HCT116 (cell line): Measurements from ENCODE around the gene PAXIP1. TPM values are rescaled to one million over a fixed set of nuclear protein-coding genes. Genes with fewer than 3 reads are reported as not detected.

ENCODE experiments used
- ATAC-seq: fragments of 200-7000 bp; cut with Tn5 transposase; 2 replicates; pipeline ENCODE4 v1.9.1; 2020; ENCODE audit warnings: mild to moderate bottlenecking, moderate library complexity
- BruUV-seq: library from RNA; stranded (reverse); fragments of 400-500 nt; replicated peaks from 2 replicates; lab custom pipeline; 2021; lab: Mats Ljungman, UMichigan
- CTCF ChIA-PET: fragments of 300-600 bp; sonication (Branson Sonifier 250); formaldehyde crosslinking; loops from one replicate; lab custom pipeline; 2021; ENCODE audit warnings: antibody characterized with exemption; lab: Charles Lee
- POLR2A ChIA-PET: fragments of 300-600, 350-600 bp; sonication (Branson Sonifier 250); formaldehyde crosslinking; loops from one replicate; lab custom pipeline; 2021; ENCODE audit warnings: antibody characterized with exemption; lab: Charles Lee
- RAD21 ChIA-PET, 2 experiments: fragments of 300-600 bp; sonication (Branson Sonifier 250); formaldehyde crosslinking; loops; one replicate each; lab custom pipeline; 2023; ENCODE audit warnings: low total read pairs in 2 of 2; ENCODE audit not compliant: uncharacterized antibody in 2 of 2, unreplicated experiment in 2 of 2, low non-redundant PET in 1 of 2; lab: Charles Lee
- DNase-seq: peaks from one replicate; pipeline ENCODE4 v3.0.0-alpha.2; 2010; ENCODE audit warnings: low read depth, low spot score
- H2AFZ ChIP-seq: fragments of 200-600 bp; shearing (Covaris generic), sonication (generic); 2 replicates; pipeline ENCODE4 v1.6.1; 2017; ENCODE audit warnings: low read depth, mixed run types, mixed read lengths, antibody characterized with exemption, low read length; ENCODE audit not compliant: poor library complexity, severe bottlenecking
- H3K27ac ChIP-seq: 2 replicates; pipeline ENCODE4 v1.5.1; 2012; ENCODE audit warnings: low read depth, low read length
- H3K27me3 ChIP-seq: fragments of 200-600 bp; sonication (generic); 2 replicates; pipeline ENCODE4 v1.6.1; 2016; ENCODE audit warnings: mixed run types, low read length, mixed read lengths; ENCODE audit not compliant: insufficient read depth
- H3K36me3 ChIP-seq, 2 experiments: fragments of 200-500 bp in 1 of 2; fragments of 200-600 bp in 1 of 2; sonication (Bioruptor generic) in 1 of 2; sonication (generic) in 1 of 2; 2 replicates each; pipeline versions ENCODE4 v1.5.1 to v1.6.1; 2014 to 2016; ENCODE audit warnings: low read length in 2 of 2, inconsistent platforms in 1 of 2, mixed read lengths in 1 of 2, mixed run types in 1 of 2; ENCODE audit not compliant: insufficient read depth in 2 of 2, control insufficient read depth in 1 of 2
- H3K4me1 ChIP-seq, 2 experiments: fragments of 200-600 bp in 1 of 2; sonication (generic) in 1 of 2; 2 replicates each; pipeline versions ENCODE4 v1.5.1 to v1.6.1; 2012 to 2017; ENCODE audit warnings: low read length in 2 of 2, inconsistent platforms in 1 of 2, mild to moderate bottlenecking in 1 of 2, mixed read lengths in 1 of 2, mixed run types in 1 of 2, moderate library complexity in 1 of 2; ENCODE audit not compliant: insufficient read depth in 2 of 2, control insufficient read depth in 1 of 2
- H3K4me2 ChIP-seq: fragments of 200-600 bp; sonication (generic); 2 replicates; pipeline ENCODE4 v1.6.1; 2017; ENCODE audit warnings: mixed run types, low read length, mixed read lengths
- H3K4me3 ChIP-seq, 2 experiments: fragments of 200-600 bp in 1 of 2; sonication (generic) in 1 of 2; replicated peaks in 1 of 2; 2 replicates each; pipeline ENCODE4 v1.5.1; 2011 to 2016; ENCODE audit warnings: low read length in 2 of 2, control low read depth in 1 of 2, low read depth in 1 of 2, mild to moderate bottlenecking in 1 of 2, mixed read lengths in 1 of 2, mixed run types in 1 of 2
- H3K79me2 ChIP-seq: fragments of 200-600 bp; sonication (generic); 2 replicates; pipeline ENCODE4 v1.6.1; 2017; ENCODE audit warnings: mild to moderate bottlenecking, mixed run types, low read length, moderate library complexity, mixed read lengths; ENCODE audit not compliant: insufficient read depth
- H3K9ac ChIP-seq: fragments of 200-600 bp; sonication (generic); 2 replicates; pipeline ENCODE4 v1.6.1; 2016; ENCODE audit warnings: low read length, mixed read lengths
- H3K9me2 ChIP-seq: fragments of 200-600 bp; sonication (generic), shearing (Covaris generic); 2 replicates; pipeline ENCODE4 v1.6.1; 2017; ENCODE audit warnings: mixed run types, mild to moderate bottlenecking, moderate library complexity; ENCODE audit not compliant: insufficient read depth
- H3K9me3 ChIP-seq, 2 experiments: fragments of 200-500 bp in 1 of 2; fragments of 200-600 bp in 1 of 2; sonication (Bioruptor generic) in 1 of 2; sonication (generic) in 1 of 2; 2 replicates each; pipeline ENCODE4 v1.6.1; 2014 to 2017; ENCODE audit warnings: low read length in 2 of 2, mixed read lengths in 2 of 2, inconsistent platforms in 1 of 2, low read depth in 1 of 2, mild to moderate bottlenecking in 1 of 2, mixed run types in 1 of 2, moderate library complexity in 1 of 2; ENCODE audit not compliant: control insufficient read depth in 1 of 2, insufficient read depth in 1 of 2
- H4K20me1 ChIP-seq: fragments of 200-600 bp; sonication (generic), shearing (Covaris generic); 2 replicates; pipeline ENCODE4 v1.6.1; 2017; ENCODE audit warnings: mixed run types, mild to moderate bottlenecking, moderate library complexity; ENCODE audit not compliant: insufficient read depth
- CBX3 ChIP-seq: IDR thresholded peaks from 2 replicates; pipeline ENCODE4 v1.6.1; 2012; ENCODE audit warnings: low read depth
- CEBPB ChIP-seq: IDR thresholded peaks from 2 replicates; pipeline ENCODE4 v1.6.1; 2012; ENCODE audit warnings: low read depth
- EGR1 ChIP-seq: IDR thresholded peaks from 2 replicates; pipeline ENCODE4 v1.6.1; 2012; ENCODE audit warnings: low read depth
- ELF1 ChIP-seq: IDR thresholded peaks from 2 replicates; pipeline ENCODE4 v1.6.1; 2012; ENCODE audit warnings: low read depth, borderline replicate concordance
- EZH2 ChIP-seq: fragments of 200-600 bp; sonication (generic); IDR thresholded peaks from 2 replicates; pipeline ENCODE4 v1.6.1; 2017; ENCODE audit warnings: antibody characterized with exemption, mixed run types
- EZH2phosphoT487 ChIP-seq: fragments of 200-600 bp; IDR thresholded peaks from 2 replicates; pipeline ENCODE4 v1.6.1; 2018; ENCODE audit warnings: antibody characterized with exemption, borderline replicate concordance
- POLR2A ChIP-seq: IDR thresholded peaks from 2 replicates; pipeline ENCODE4 v1.7.0; 2011; ENCODE audit warnings: borderline replicate concordance; ENCODE audit not compliant: insufficient read depth, insufficient read length; ENCODE audit errors: extremely low read depth
- POLR2AphosphoS5 ChIP-seq: IDR thresholded peaks from 2 replicates; pipeline ENCODE4 v1.6.1; 2011; ENCODE audit warnings: mild to moderate bottlenecking, low read depth, low read length, moderate library complexity
- REST ChIP-seq: IDR thresholded peaks from 2 replicates; pipeline ENCODE4 v1.6.1; 2012; ENCODE audit warnings: low read depth
- SP1 ChIP-seq: IDR thresholded peaks from 2 replicates; pipeline ENCODE4 v1.6.1; 2012; ENCODE audit warnings: low read depth
- SRF ChIP-seq: IDR thresholded peaks from 2 replicates; pipeline ENCODE4 v1.6.1; 2012; ENCODE audit warnings: low read depth
- YY1 ChIP-seq: IDR thresholded peaks from 2 replicates; pipeline ENCODE4 v1.6.1; 2011; ENCODE audit warnings: low read length, low read depth, moderate library complexity, mild to moderate bottlenecking; ENCODE audit not compliant: insufficient replicate concordance; ENCODE audit errors: extremely low read depth
- ZFX ChIP-seq: fragments of 450-650 bp; IDR thresholded peaks from 2 replicates; pipeline ENCODE4 v1.6.1; 2017
- intact Hi-C: fragments of 100-400 bp; cut with micrococcal nuclease; formaldehyde crosslinking; loops from 2 replicates; pipeline ENCODE4 v1.10.0; 2022
- total RNA-seq: library from RNA; stranded (reverse); gene quantifications from one replicate; pipeline ENCODE4 v1.2.1, GENCODE V29; 2021; ENCODE audit not compliant: unreplicated experiment
- TF ChIP-seq, protein P1 (sequence below): IDR thresholded peaks from 2 replicates; pipeline ENCODE4 v1.6.1; 2012
- TF ChIP-seq, protein P2 (sequence below): IDR thresholded peaks from 2 replicates; pipeline ENCODE4 v1.6.1; 2011; ENCODE audit warnings: mild to moderate bottlenecking, low read length, moderate library complexity; ENCODE audit not compliant: insufficient replicate concordance; ENCODE audit errors: extremely low read depth
- TF ChIP-seq, protein P3 (sequence below): IDR thresholded peaks from 2 replicates; pipeline ENCODE4 v1.6.1; 2012

The PAXIP1 gene
- total RNA-seq, 1 experiment from 2014 or later: 20.4 TPM

DNA sequence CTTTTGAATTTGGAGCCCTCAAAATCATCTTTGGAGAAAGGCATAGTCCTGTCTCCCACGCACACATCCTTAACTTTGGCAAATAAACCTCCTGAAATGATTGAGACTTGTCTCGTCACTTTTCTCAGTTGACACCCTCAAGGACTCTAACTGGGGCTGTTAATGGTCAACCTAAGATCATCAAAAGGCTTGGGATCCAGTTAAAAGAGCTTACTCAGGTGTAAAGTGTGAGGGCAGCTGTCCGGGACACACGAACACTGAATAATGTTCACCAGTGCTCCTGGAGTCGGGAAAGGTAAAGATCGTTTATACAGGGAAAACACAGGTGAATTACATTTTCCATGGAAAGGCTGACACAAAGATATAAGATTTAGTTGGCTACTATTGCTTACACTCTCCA is 84.7 kb downstream of the PAXIP1 start:
- ChIA-PET RAD21 (no interaction called here), CTCF (no interaction called here)
- Histone ChIP-seq H3K79me2 (no peaks in the 10 kb centered on the region), H3K4me3 (no peak overlapping the region), H3K27me3 (0 out of 2 replicates have a peak, but pooled peaks cover 3% of the 10 kb centered on the region)
- no peak for TF ChIP-seq YY1
- TF ChIP-seq CBX3: no peak
- TF ChIP-seq, protein P1, sequence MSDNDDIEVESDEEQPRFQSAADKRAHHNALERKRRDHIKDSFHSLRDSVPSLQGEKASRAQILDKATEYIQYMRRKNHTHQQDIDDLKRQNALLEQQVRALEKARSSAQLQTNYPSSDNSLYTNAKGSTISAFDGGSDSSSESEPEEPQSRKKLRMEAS: no peak
- TF ChIP-seq POLR2A: no peak
- TF ChIP-seq SP1: no peak
- TF ChIP-seq EZH2: no peak
- no peak for TF ChIP-seq REST
- TF ChIP-seq ELF1: no peak
- TF ChIP-seq CEBPB: no peak
- TF ChIP-seq, protein P2, sequence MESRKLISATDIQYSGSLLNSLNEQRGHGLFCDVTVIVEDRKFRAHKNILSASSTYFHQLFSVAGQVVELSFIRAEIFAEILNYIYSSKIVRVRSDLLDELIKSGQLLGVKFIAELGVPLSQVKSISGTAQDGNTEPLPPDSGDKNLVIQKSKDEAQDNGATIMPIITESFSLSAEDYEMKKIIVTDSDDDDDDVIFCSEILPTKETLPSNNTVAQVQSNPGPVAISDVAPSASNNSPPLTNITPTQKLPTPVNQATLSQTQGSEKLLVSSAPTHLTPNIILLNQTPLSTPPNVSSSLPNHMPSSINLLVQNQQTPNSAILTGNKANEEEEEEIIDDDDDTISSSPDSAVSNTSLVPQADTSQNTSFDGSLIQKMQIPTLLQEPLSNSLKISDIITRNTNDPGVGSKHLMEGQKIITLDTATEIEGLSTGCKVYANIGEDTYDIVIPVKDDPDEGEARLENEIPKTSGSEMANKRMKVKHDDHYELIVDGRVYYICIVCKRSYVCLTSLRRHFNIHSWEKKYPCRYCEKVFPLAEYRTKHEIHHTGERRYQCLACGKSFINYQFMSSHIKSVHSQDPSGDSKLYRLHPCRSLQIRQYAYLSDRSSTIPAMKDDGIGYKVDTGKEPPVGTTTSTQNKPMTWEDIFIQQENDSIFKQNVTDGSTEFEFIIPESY: no peak
- TF ChIP-seq EZH2phosphoT487: no peak
- no peak for TF ChIP-seq POLR2AphosphoS5
- TF ChIP-seq, protein P3, sequence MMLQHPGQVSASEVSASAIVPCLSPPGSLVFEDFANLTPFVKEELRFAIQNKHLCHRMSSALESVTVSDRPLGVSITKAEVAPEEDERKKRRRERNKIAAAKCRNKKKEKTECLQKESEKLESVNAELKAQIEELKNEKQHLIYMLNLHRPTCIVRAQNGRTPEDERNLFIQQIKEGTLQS: no peak
- TF ChIP-seq ZFX: no peak
- TF ChIP-seq SRF: no peak
- TF ChIP-seq EGR1: no peak
- TF ChIP-seq, all 23 proteins: peak for 0
- BruUV-seq: no TSS peak
- Histone ChIP-seq H3K36me3 (no peaks in the 10 kb centered on the region), H3K9ac (no peak overlapping the region), H3K4me1 (no peaks in the 10 kb centered on the region; a peak in 1 of 4 replicates), H3K9me3 (no peaks in the 10 kb centered on the region), H3K27ac (no peak overlapping the region), H2AFZ (no peak overlapping the region), H3K9me2 (no peaks in the 10 kb centered on the region), H4K20me1 (no peaks in the 10 kb centered on the region), H3K4me2 (no peak overlapping the region)
- intact Hi-C loops: no loop called here
- POLR2A ChIA-PET: no interaction called here
- no peak for ATAC-seq
- DNase-seq: no peak
